GM21786 (cell line): ENCODE data around the gene SERPINB3.
"Not testable (repeated sequence)": the region's sequence is repeated elsewhere in the genome, so short reads cannot be mapped to it uniquely, and the experiment has no call there.

ENCODE experiments used
- ATAC-seq: cut with Tn5 transposase; IDR thresholded peaks from one replicate; pipeline ENCODE4 v1.9.1; 2021; ENCODE audit not compliant: unreplicated experiment

SERPINB3 gene

GRCh38 chr18:63661750-63662149 is at the start of gene SERPINB3:
Gene SERPINB3, minus strand, starts transcription at chr18:63661893. Its CDS starts 677 bp downstream, at chr18:63661216.
- ATAC-seq, result not testable (repeated sequence)

- ATAC-seq, result no peak
Observed at GRCh38 chr18:63708650-63709049, 47.0 kb upstream of the SERPINB3 start.

GRCh38 chr18:63707816-63708215 is 46.1 kb upstream of the SERPINB3 start:
- no peak for ATAC-seq

- no peak for ATAC-seq
Observed at GRCh38 chr18:63705401-63705800, 43.7 kb upstream of the SERPINB3 start.

- no peak for ATAC-seq
Observed at GRCh38 chr18:63702660-63703059, 41.0 kb upstream of the SERPINB3 start, which contains the start of gene SERPINB11. Gene SERPINB11, plus strand, starts transcription at chr18:63702960. Its CDS starts 7,234 bp downstream, at chr18:63710194.

GRCh38 chr18:63701952-63702351 is 40.3 kb upstream of the SERPINB3 start:
- ATAC-seq, result no peak

GRCh38 chr18:63700501-63700900 is 38.8 kb upstream of the SERPINB3 start:
- no peak for ATAC-seq

- ATAC-seq, result no peak
Observed at GRCh38 chr18:63697097-63697660, 35.5 kb upstream of the SERPINB3 start.

- no peak for ATAC-seq
Observed at GRCh38 chr18:63689064-63689463, 27.4 kb upstream of the SERPINB3 start.

- no peak for ATAC-seq
Observed at GRCh38 chr18:63686871-63687270, 25.2 kb upstream of the SERPINB3 start.

GRCh38 chr18:63684718-63685117 is 23.0 kb upstream of the SERPINB3 start:
- no peak for ATAC-seq

- ATAC-seq, result no peak
Observed at GRCh38 chr18:63683890-63684289, 22.2 kb upstream of the SERPINB3 start.

GRCh38 chr18:63683152-63683551 is 21.5 kb upstream of the SERPINB3 start:
- ATAC-seq, result no peak

- no peak for ATAC-seq
Observed at GRCh38 chr18:63681449-63682340, 20.0 kb upstream of the SERPINB3 start.

GRCh38 chr18:63679820-63680606 is 18.3 kb upstream of the SERPINB3 start:
- no peak for ATAC-seq

- ATAC-seq, result no peak
Observed at GRCh38 chr18:63677500-63678225, 16.0 kb upstream of the SERPINB3 start.

- peak; percentile 74 for ATAC-seq
Observed at GRCh38 chr18:63676526-63677323, 15.0 kb upstream of the SERPINB3 start.

GRCh38 chr18:63664571-63664970 is 2.9 kb upstream of the SERPINB3 start:
- no peak for ATAC-seq

- ATAC-seq, result not testable (repeated sequence)
Observed at GRCh38 chr18:63658920-63659319, 2.8 kb downstream of the SERPINB3 start.

- not testable (repeated sequence) for ATAC-seq
Observed at GRCh38 chr18:63650271-63650670, 11.4 kb downstream of the SERPINB3 start.
